NCI-H1436 (cell line): Measurements from ENCODE around the gene EYA2.
"Not testable (repeated sequence)": the region's sequence is repeated elsewhere in the genome, so short reads cannot be mapped to it uniquely, and the experiment has no call there.

Experiments
- DNase-seq: peaks from one replicate; lab custom pipeline; 2025; lab: John Stamatoyannopoulos, UW

Gene EYA2

GRCh38 chr20:46955601-46956556 lies 61.2 kb downstream of the EYA2 start:
- DNase-seq = no peak

GRCh38 chr20:46959081-46959692 lies 64.5 kb downstream of the EYA2 start:
- no peak for DNase-seq

- no peak for DNase-seq
Observed at GRCh38 chr20:46959821-46960220, 65.2 kb downstream of the EYA2 start.

GRCh38 chr20:46960536-46960935 lies 65.9 kb downstream of the EYA2 start:
- no peak for DNase-seq

GRCh38 chr20:46961968-46962367 lies 67.3 kb downstream of the EYA2 start:
- not testable (repeated sequence) for DNase-seq

- no peak for DNase-seq
Observed at GRCh38 chr20:46962452-46963195, 68.0 kb downstream of the EYA2 start.

- no peak for DNase-seq
Observed at GRCh38 chr20:46963196-46963529, 68.5 kb downstream of the EYA2 start.

GRCh38 chr20:46963758-46964617 lies 69.3 kb downstream of the EYA2 start:
- DNase-seq = peak; percentile 25

GRCh38 chr20:46964618-46965455 lies 70.2 kb downstream of the EYA2 start:
- DNase-seq = no peak

- no peak for DNase-seq
Observed at GRCh38 chr20:46965477-46965876, 70.8 kb downstream of the EYA2 start.

- DNase-seq = no peak
Observed at GRCh38 chr20:46967646-46968045, 73.0 kb downstream of the EYA2 start.

GRCh38 chr20:46970937-46971630 lies 76.4 kb downstream of the EYA2 start:
- DNase-seq = peak; percentile 72

- no peak for DNase-seq
Observed at GRCh38 chr20:46973766-46974165, 79.1 kb downstream of the EYA2 start.

GRCh38 chr20:46974669-46975434 lies 80.2 kb downstream of the EYA2 start:
- DNase-seq = no peak

GRCh38 chr20:46975976-46976375 lies 81.3 kb downstream of the EYA2 start:
- no peak for DNase-seq

- DNase-seq = no peak
Observed at GRCh38 chr20:46977204-46977603, 82.6 kb downstream of the EYA2 start.

GRCh38 chr20:46977909-46978588 lies 83.4 kb downstream of the EYA2 start:
- no peak for DNase-seq

- DNase-seq = peak; percentile 53
Observed at GRCh38 chr20:46978951-46979491, 84.4 kb downstream of the EYA2 start.
